ENCODE results near the gene CPA1.

GRCh38 chr7:130379019-130379418 is 1.3 kb upstream of the CPA1 start:
- TF ChIP-seq POLR2A (IDR thresholded peaks at IDR 0.05) (no peak), CTCF (IDR thresholded peaks at IDR 0.05) (no peak), POLR2AphosphoS5 (IDR thresholded peaks at IDR 0.05) (no peak)

All from stomach (tissue), 4 donors.